A673 (cell line): ENCODE measurements around the gene TH. TPM values are rescaled to one million over a fixed set of nuclear protein-coding genes. Genes with fewer than 3 reads are reported as not detected.

Source experiments
- BruUV-seq: library from RNA; stranded (reverse); fragments of 400-500 nt; replicated peaks from 2 replicates; lab custom pipeline; 2021; lab: Mats Ljungman, UMichigan
- CTCF ChIA-PET: fragments of 300-600 bp; sonication (Branson Sonifier 250); formaldehyde crosslinking; loops from one replicate; lab custom pipeline; 2022; ENCODE audit warnings: antibody characterized with exemption; lab: Charles Lee
- POLR2A ChIA-PET: fragments of 300-600 bp; sonication (Branson Sonifier 250); formaldehyde crosslinking; loops from one replicate; lab custom pipeline; 2022; ENCODE audit warnings: antibody characterized with exemption; ENCODE audit not compliant: low non-redundant PET; lab: Charles Lee
- DNase-seq: peaks from one replicate; pipeline ENCODE4 v3.0.0-alpha.2; 2015; ENCODE audit warnings: low spot score
- H3K27ac ChIP-seq: fragments of 200-600 bp; sonication (generic); 2 replicates; pipeline ENCODE4 v1.5.1; 2016; ENCODE audit warnings: mixed run types, low read depth, mild to moderate bottlenecking, mixed read lengths, antibody characterized with exemption, low read length; ENCODE audit not compliant: poor library complexity, severe bottlenecking
- H3K27me3 ChIP-seq: fragments of 200-600 bp; sonication (generic); replicated peaks from 2 replicates; pipeline ENCODE4 v1.6.1; 2017; ENCODE audit warnings: mixed run types, low read depth, mild to moderate bottlenecking, mixed read lengths, antibody characterized with exemption, low read length; ENCODE audit not compliant: insufficient read depth, poor library complexity
- H3K36me3 ChIP-seq: fragments of 200-600 bp; sonication (generic); 2 replicates; pipeline ENCODE4 v1.6.1; 2016; ENCODE audit warnings: mixed run types, mild to moderate bottlenecking, mixed read lengths, antibody characterized with exemption, low read length; ENCODE audit not compliant: insufficient read depth, poor library complexity, severe bottlenecking
- H3K4me1 ChIP-seq: fragments of 200-600 bp; sonication (generic); 2 replicates; pipeline ENCODE4 v1.6.1; 2017; ENCODE audit warnings: mixed run types, mild to moderate bottlenecking, mixed read lengths, antibody characterized with exemption, low read length; ENCODE audit not compliant: insufficient read depth, poor library complexity, severe bottlenecking
- H3K4me3 ChIP-seq: fragments of 200-600 bp; sonication (generic); 2 replicates; pipeline ENCODE4 v1.5.1; 2016; ENCODE audit warnings: low read depth, mixed run types, mild to moderate bottlenecking, mixed read lengths, low read length; ENCODE audit not compliant: poor library complexity, severe bottlenecking
- H3K9me3 ChIP-seq: fragments of 200-600 bp; sonication (generic); 2 replicates; pipeline ENCODE4 v1.6.1; 2016; ENCODE audit warnings: mixed run types, low read depth, mild to moderate bottlenecking, mixed read lengths, antibody characterized with exemption, low read length; ENCODE audit not compliant: poor library complexity, severe bottlenecking
- EZH2 ChIP-seq: fragments of 200-600 bp; sonication (generic); IDR thresholded peaks from 2 replicates; pipeline ENCODE4 v1.6.1; 2017; ENCODE audit warnings: borderline replicate concordance, low read depth, mild to moderate bottlenecking, mixed read lengths, antibody characterized with exemption, low read length; ENCODE audit not compliant: poor library complexity, severe bottlenecking
- intact Hi-C: fragments of 100-400 bp; cut with micrococcal nuclease; formaldehyde crosslinking; loops from one replicate; pipeline ENCODE4 v1.10.0; 2022; ENCODE audit not compliant: unreplicated experiment
- total RNA-seq: library from RNA; stranded (reverse); gene quantifications from 2 replicates; pipeline ENCODE4 v1.2.3, GENCODE V29; 2021
- TF ChIP-seq, protein P1 (sequence below): fragments of 300-800, 200-600 bp; sonication (generic); conservative IDR thresholded peaks from 2 replicates; pipeline ENCODE4 v1.5.1; 2017; ENCODE audit warnings: low read depth, mild to moderate bottlenecking, antibody characterized with exemption, low read length, moderate library complexity, mixed read lengths

TH gene
- total RNA-seq, 1 experiment from 2014 or later: not detected

DNA sequence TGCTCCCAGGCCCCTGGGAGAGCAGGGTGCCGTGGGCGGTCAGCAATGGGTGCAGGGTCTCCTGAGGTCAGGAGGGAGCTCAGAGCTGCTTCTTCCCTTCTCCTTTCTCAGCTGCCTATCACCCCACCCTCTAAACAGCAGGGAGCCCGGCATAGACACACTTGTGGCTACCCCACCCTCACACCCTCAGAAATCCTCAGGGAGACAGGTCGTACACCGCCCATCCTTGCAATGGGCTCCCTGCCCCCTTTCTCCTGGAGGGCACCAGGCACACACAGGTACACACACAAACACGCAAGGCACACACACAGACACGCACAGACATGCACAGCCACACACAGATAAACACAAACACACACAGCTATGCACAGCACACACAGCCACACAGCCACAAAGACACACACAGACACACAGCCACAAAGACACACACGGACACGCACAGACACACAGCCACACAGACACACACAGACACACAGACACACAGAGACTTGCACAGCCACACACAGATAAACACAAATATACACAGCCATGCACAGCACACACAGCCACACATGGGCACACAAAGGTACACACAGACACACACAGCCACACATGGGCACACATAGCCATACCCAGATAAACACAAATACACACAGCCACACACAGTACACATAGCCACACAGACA lies 44.9 kb upstream of the TH start:
- Histone ChIP-seq H3K4me1 (peaks cover 3% of the 10 kb centered on the region), H3K36me3 (no peaks in the 10 kb centered on the region), H3K27ac (no peak overlapping the region), H3K9me3 (no peaks in the 10 kb centered on the region), H3K4me3 (no peak overlapping the region), H3K27me3 (no peaks in the 10 kb centered on the region)
- intact Hi-C loops: no loop called here
- no peak for DNase-seq
- CTCF ChIA-PET: no interaction called here
- no TSS peak for BruUV-seq
- TF ChIP-seq, protein P1, sequence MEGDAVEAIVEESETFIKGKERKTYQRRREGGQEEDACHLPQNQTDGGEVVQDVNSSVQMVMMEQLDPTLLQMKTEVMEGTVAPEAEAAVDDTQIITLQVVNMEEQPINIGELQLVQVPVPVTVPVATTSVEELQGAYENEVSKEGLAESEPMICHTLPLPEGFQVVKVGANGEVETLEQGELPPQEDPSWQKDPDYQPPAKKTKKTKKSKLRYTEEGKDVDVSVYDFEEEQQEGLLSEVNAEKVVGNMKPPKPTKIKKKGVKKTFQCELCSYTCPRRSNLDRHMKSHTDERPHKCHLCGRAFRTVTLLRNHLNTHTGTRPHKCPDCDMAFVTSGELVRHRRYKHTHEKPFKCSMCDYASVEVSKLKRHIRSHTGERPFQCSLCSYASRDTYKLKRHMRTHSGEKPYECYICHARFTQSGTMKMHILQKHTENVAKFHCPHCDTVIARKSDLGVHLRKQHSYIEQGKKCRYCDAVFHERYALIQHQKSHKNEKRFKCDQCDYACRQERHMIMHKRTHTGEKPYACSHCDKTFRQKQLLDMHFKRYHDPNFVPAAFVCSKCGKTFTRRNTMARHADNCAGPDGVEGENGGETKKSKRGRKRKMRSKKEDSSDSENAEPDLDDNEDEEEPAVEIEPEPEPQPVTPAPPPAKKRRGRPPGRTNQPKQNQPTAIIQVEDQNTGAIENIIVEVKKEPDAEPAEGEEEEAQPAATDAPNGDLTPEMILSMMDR: no peak
- no peak for TF ChIP-seq EZH2
- POLR2A ChIA-PET: no interaction called here

DNA sequence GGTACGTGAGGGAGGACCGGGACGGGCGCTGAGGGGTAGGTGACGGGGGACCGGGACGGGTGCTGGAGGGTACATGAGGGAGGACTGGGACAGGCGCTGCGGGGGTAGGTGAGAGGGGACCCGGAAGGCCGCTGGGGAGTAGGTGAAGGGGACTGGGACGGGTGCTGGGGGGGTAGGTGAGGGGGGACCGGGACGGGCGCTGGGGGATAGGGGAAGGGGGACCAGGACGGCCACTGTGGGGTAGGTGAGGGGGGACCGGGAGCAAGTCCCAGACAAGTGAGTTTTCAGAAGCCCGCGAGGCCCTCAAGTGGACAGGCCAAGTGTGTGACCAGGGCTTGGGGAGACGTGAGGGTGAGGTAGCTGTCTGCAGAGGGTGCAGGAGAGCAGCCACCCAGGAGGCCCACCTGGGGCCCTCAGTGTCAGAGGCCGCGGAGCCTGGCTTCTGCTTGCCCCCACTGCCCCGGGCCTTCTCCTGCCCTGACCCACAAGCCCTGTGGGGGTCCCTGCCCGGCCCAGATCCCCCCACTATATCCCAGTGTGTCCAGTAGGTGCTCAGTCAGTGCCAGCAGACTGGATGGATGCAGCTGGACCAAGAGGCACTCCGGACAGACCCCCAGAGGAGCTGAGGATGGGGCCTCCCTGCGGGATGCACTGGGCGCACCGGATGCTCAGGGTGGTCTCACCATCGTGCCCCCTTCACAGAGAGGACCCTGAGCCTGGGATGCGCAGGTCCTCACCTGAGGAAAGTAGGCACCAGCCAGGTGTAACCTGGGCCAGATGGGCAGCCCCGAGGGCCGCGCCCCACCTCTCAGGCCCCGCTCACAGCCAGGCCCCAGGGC lies 44.2 kb upstream of the TH start:
- Histone ChIP-seq H3K36me3 (no peaks in the 10 kb centered on the region), H3K4me3 (no peak overlapping the region), H3K9me3 (no peaks in the 10 kb centered on the region), H3K27me3 (no peaks in the 10 kb centered on the region), H3K27ac (no peak overlapping the region), H3K4me1 (peaks cover 3% of the 10 kb centered on the region)
- ChIA-PET POLR2A (no interaction called here), CTCF (no interaction called here)
- intact Hi-C loops: no loop called here
- DNase-seq: no peak
- no peak for TF ChIP-seq EZH2
- TF ChIP-seq, protein P1: no peak
- BruUV-seq: no TSS peak

DNA sequence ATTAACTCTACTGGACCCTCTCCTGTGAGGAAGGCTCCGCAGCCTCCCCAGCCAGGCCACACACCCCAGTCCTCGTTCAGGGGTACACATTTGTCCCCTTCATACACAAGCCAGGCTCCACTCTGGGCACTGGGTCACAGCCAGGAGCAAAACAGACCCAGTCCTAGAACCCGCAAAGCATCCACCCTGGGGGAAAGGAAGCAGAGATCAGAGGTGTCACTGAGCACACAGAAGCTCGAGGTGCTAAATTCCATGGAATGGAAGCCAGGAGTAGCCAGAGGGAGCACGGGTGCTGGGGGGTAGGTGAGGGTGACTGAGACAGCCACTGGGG lies 43.6 kb upstream of the TH start:
- no peaks in the 10 kb centered on the region for H3K36me3 ChIP-seq
- H3K4me3 ChIP-seq: no peak overlapping the region
- no peaks in the 10 kb centered on the region for H3K27me3 ChIP-seq
- H3K4me1 ChIP-seq: peaks cover 3% of the 10 kb centered on the region
- intact Hi-C loops: no loop called here
- TF ChIP-seq, protein P1: no peak
- no peak for TF ChIP-seq EZH2
- ChIA-PET CTCF (no interaction called here), POLR2A (no interaction called here)
- no TSS peak for BruUV-seq
- no peak for DNase-seq
- H3K27ac ChIP-seq: no peak overlapping the region
- H3K9me3 ChIP-seq: no peaks in the 10 kb centered on the region
